ENCODE measurements around the gene EIF3I. TPM values are rescaled to one million over a fixed set of nuclear protein-coding genes. Genes with fewer than 3 reads are reported as not detected.

The EIF3I gene
- polyA plus RNA-seq (ENCODE audit: insufficient read length): 174 TPM
- long read RNA-seq, donor 1, transcript EIF3I-202 (11 exons, 1,458 nt): major isoform, 43 of 78 reads
- long read RNA-seq, donor 1, partial matches to known transcripts: 35 of 78 reads
- long read RNA-seq, donor 1, other reads (novel, unspliced or antisense): 0 of 78 reads
- long read RNA-seq, donor 2, transcript EIF3I-202 (11 exons, 1,458 nt): major isoform, 46 of 79 reads
- long read RNA-seq, donor 2, partial matches to known transcripts: 31 of 79 reads
- long read RNA-seq, donor 2, other reads (novel, unspliced or antisense): 0 of 79 reads
- long read RNA-seq, donor 3, transcript EIF3I-202 (11 exons, 1,458 nt): major isoform, 40 of 82 reads
- long read RNA-seq, donor 3, partial matches to known transcripts: 42 of 82 reads
- long read RNA-seq, donor 3, other reads (novel, unspliced or antisense): 0 of 82 reads
- long read RNA-seq, donor 4, partial matches to known transcripts: 0 of 2 reads
- long read RNA-seq, donor 4, other reads (novel, unspliced or antisense): 0 of 2 reads
- long read RNA-seq, donor 5, transcript EIF3I-202 (11 exons, 1,458 nt): major isoform, 89 of 136 reads
- long read RNA-seq, donor 5, partial matches to known transcripts: 47 of 136 reads
- long read RNA-seq, donor 5, other reads (novel, unspliced or antisense): 0 of 136 reads
- long read RNA-seq, donor 6, transcript EIF3I-202 (11 exons, 1,458 nt): major isoform, 47 of 94 reads
- long read RNA-seq, donor 6, partial matches to known transcripts: 47 of 94 reads
- long read RNA-seq, donor 6, other reads (novel, unspliced or antisense): 0 of 94 reads
- long read RNA-seq, donor 7, transcript EIF3I-202 (11 exons, 1,458 nt): major isoform, 55 of 83 reads
- long read RNA-seq, donor 7, partial matches to known transcripts: 28 of 83 reads
- long read RNA-seq, donor 7, other reads (novel, unspliced or antisense): 0 of 83 reads
- long read RNA-seq, donor 8, transcript EIF3I-202 (11 exons, 1,458 nt): major isoform, 25 of 31 reads
- long read RNA-seq, donor 8, partial matches to known transcripts: 6 of 31 reads
- long read RNA-seq, donor 8, other reads (novel, unspliced or antisense): 0 of 31 reads

- peak; percentile 93 for DNase-seq
These were observed at the start of gene EIF3I, which contains the start of gene TMEM234 for GRCh38 chr1:32221980-32222755. Gene EIF3I, plus strand, starts transcription at chr1:32222407. Its CDS starts 35 bp downstream, at chr1:32222442. Gene TMEM234, minus strand, starts transcription at chr1:32222353. Its CDS starts 31 bp downstream, at chr1:32222322.

- no peak for DNase-seq
These were observed 49.5 kb upstream of the EIF3I start for GRCh38 chr1:32172621-32173245.

- no peak for DNase-seq
These were observed 43.6 kb upstream of the EIF3I start for GRCh38 chr1:32178380-32179192.

GRCh38 chr1:32179193-32179442 lies 43.1 kb upstream of the EIF3I start:
- no peak for DNase-seq

- DNase-seq: peak; percentile 89
These were observed 42.6 kb upstream of the EIF3I start, which contains the start of gene TXLNA for GRCh38 chr1:32179443-32180185. Gene TXLNA, plus strand, starts transcription at chr1:32179675. Its CDS starts 671 bp downstream, at chr1:32180346.

- DNase-seq: no peak
These were observed 41.8 kb upstream of the EIF3I start for GRCh38 chr1:32180186-32181060.

GRCh38 chr1:32181065-32181464 lies 41.1 kb upstream of the EIF3I start:
- DNase-seq: no peak

- no peak for DNase-seq
These were observed 40.6 kb upstream of the EIF3I start for GRCh38 chr1:32181563-32181962.

- DNase-seq: no peak
These were observed 40.1 kb upstream of the EIF3I start for GRCh38 chr1:32182060-32182459.

GRCh38 chr1:32184650-32185049 lies 37.6 kb upstream of the EIF3I start:
- no peak for DNase-seq

- DNase-seq: no peak
These were observed 36.1 kb upstream of the EIF3I start for GRCh38 chr1:32186077-32186476.

- no peak for DNase-seq
These were observed 35.7 kb upstream of the EIF3I start for GRCh38 chr1:32186491-32186890.

- DNase-seq: no peak
These were observed 34.4 kb upstream of the EIF3I start for GRCh38 chr1:32187850-32188249.

- DNase-seq: no peak
These were observed 29.8 kb upstream of the EIF3I start for GRCh38 chr1:32192220-32192948.

GRCh38 chr1:32194984-32195383 lies 27.2 kb upstream of the EIF3I start:
- no peak for DNase-seq

- no peak for DNase-seq
These were observed 26.7 kb upstream of the EIF3I start for GRCh38 chr1:32195531-32195930.

- DNase-seq: no peak
These were observed 26.0 kb upstream of the EIF3I start for GRCh38 chr1:32195972-32196823.
